A549 (cell line): ENCODE data around the gene UTS2R.

Source experiments
- KDM1A ChIP-seq: fragments of 200-600 bp; sonication (generic); IDR thresholded peaks from 2 replicates; pipeline ENCODE4 v1.6.1; 2016; ENCODE audit warnings: low read depth, mild to moderate bottlenecking
- POLR2A ChIP-seq: IDR thresholded peaks from 2 replicates; pipeline ENCODE4 v1.6.1; 2012; ENCODE audit warnings: mild to moderate bottlenecking, low read length

DNA sequence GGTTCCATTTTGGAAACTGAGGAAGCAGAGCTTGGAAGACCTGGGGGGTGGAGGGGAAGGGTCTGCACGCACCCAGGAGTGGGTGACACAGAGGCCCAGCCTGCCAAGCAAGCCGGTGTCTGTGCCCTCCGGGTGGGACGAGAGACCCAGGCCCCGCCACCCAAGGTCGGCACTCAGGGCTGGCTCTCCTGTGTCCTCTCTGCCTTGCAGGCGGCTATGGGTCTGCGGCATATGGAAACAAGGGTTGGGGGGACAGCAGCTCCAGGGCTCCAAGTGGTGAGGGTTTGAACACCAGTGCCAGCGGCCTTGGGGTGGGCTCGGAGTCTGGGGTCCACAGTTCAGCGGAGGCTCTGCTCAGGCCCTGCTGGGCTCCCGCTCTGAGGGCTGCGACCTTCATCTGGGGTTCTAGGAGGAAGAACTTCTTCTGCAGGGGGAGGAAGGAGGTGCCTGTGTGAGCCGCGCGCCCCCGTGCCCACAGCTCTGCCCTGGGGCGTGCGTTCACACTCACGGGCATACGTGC lies 49.6 kb upstream of the UTS2R start:
- TF ChIP-seq KDM1A (no peak), POLR2A (no peak)
